Mucosa of rectum (tissue), 2 donors: ENCODE measurements around the gene OSER1.
"Not testable (repeated sequence)": the region's sequence is repeated elsewhere in the genome, so short reads cannot be mapped to it uniquely, and the experiment has no call there.

Experiments used
- H3K27ac ChIP-seq, 2 donors: one replicate each; pipeline ENCODE4 v1.7.0; 2013; ENCODE audit warnings: inconsistent platforms in 2 of 2, low read depth in 2 of 2, low read length in 2 of 2
- H3K27me3 ChIP-seq, 2 donors: one replicate each; pipeline ENCODE4 v1.7.0; 2013; ENCODE audit warnings: low read length in 2 of 2; ENCODE audit not compliant: control insufficient read depth in 2 of 2, insufficient read depth in 2 of 2
- H3K36me3 ChIP-seq, 2 donors: one replicate each; pipeline ENCODE4 v1.7.0; 2013; ENCODE audit warnings: low read length in 2 of 2; ENCODE audit not compliant: control insufficient read depth in 2 of 2, insufficient read depth in 2 of 2
- H3K4me1 ChIP-seq, 2 donors: one replicate each; pipeline ENCODE4 v1.7.0; 2013; ENCODE audit warnings: low read length in 2 of 2, mild to moderate bottlenecking in 1 of 2; ENCODE audit not compliant: control insufficient read depth in 2 of 2, insufficient read depth in 2 of 2
- H3K4me3 ChIP-seq, 2 donors: one replicate each; pipeline ENCODE4 v1.7.0; 2013; ENCODE audit warnings: low read length in 2 of 2
- H3K9ac ChIP-seq, 2 donors: one replicate each; pipeline ENCODE4 v1.7.0; 2013; ENCODE audit warnings: low read length in 2 of 2, low read depth in 1 of 2, mild to moderate bottlenecking in 1 of 2
- H3K9me3 ChIP-seq, 2 donors: one replicate each; pipeline ENCODE4 v1.7.0; 2013; ENCODE audit warnings: low read length in 2 of 2; ENCODE audit not compliant: control insufficient read depth in 2 of 2
- donor health status: healthy.
- donor health status: Normal muscosa, but diverticular disease.

Gene OSER1

DNA sequence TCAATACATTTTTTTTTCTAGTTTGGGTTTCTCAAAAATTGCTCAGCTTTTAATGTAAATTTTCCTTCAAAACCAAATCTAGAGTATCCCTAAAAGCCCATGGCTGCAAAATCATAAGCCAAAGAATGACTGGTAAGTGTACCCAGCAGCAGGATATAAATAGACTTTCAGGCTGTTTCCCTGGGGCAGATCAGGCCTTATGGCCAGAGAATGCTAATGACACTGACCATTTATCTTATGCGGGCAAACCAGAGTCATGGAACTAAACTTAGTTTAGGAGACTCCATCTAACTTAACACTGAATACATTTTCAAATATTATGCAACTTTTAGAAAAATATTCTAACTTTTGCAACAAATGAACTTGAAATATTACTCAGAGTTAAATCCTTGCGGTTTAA, 7.4 kb downstream of the OSER1 start:
- peaks cover 50 to 51% of the 10 kb centered on the region in 2 donors for H3K36me3 ChIP-seq
- H3K27ac ChIP-seq = no peak overlapping the region
- no peaks in the 10 kb centered on the region for H3K27me3 ChIP-seq
- H3K4me1 ChIP-seq = peaks cover 3 to 4% of the 10 kb centered on the region in 2 donors
- no peaks in the 10 kb centered on the region for H3K9me3 ChIP-seq
- H3K4me3 ChIP-seq = no peak overlapping the region
- no peak overlapping the region for H3K9ac ChIP-seq

DNA sequence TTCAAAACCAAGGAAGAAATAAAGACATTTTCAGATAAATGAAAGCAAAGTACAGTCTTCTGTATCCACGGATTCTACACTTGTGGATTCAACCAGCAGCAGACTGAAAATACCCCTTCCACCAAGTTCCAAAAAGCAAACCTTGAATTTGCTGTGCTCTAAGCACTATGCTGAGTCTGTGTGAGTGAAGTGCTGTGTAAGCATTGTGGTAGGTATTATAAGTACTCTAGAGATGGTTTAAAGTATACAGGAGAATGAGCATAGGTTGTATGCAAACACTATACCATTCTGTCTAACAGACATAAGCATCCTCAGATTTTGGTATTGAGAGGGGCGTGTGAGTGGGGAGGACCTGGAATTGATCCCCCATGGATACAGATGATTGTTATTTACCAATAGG, 9.6 kb downstream of the OSER1 start:
- no peak overlapping the region for H3K9ac ChIP-seq
- no peak overlapping the region for H3K4me3 ChIP-seq
- H3K9me3 ChIP-seq = no peaks in the 10 kb centered on the region
- H3K4me1 ChIP-seq = peaks cover 0 to 3% of the 10 kb centered on the region in 2 donors
- no peaks in the 10 kb centered on the region for H3K27me3 ChIP-seq
- peaks cover 63% of the 10 kb centered on the region in 2 donors for H3K36me3 ChIP-seq
- no peak overlapping the region for H3K27ac ChIP-seq

DNA sequence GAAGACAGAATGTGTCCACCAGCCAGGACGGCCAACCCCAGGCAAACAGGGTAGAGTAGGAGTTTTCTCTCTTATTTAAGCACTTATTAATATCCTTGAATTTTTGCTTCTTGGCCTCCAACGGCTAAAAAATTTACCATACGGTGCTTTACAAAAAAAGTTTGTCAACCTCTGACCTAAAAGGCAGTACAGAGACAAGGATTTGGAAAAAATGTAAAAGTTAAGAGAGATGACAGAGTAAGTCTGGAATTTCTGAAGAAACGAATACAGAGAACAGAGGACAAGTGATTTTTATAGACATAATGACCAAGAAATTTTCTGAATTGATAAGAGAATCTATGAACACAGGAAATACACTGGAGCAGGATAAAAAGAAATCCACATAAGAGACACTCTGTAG, 10.2 kb downstream of the OSER1 start:
- H3K36me3 ChIP-seq = peaks cover 59 to 63% of the 10 kb centered on the region in 2 donors
- H3K9ac ChIP-seq = no peak overlapping the region
- peaks cover 0 to 3% of the 10 kb centered on the region in 2 donors for H3K4me1 ChIP-seq
- no peak overlapping the region for H3K4me3 ChIP-seq
- H3K9me3 ChIP-seq = no peaks in the 10 kb centered on the region
- H3K27me3 ChIP-seq = no peaks in the 10 kb centered on the region
- H3K27ac ChIP-seq = no peak overlapping the region

DNA sequence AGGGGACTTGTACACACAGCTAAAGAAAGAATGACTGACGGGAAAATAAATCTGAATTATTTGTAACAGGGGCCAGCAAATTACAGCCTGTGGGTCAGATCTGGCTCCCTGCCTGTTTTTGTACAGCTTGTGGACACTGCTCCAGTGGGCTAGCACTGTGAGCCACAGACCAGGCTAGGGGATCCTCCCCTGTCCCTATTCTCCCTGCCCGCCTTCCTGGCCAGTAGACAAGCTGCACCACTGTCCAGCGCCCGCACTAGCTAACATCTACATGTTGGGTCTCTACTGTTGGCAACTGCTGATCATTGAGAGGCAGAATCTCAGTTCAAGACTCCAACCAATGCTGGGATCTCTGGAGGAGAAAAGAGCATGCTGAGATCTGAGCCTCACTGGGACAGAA, 10.7 kb downstream of the OSER1 start:
- no peak overlapping the region for H3K4me3 ChIP-seq
- no peak overlapping the region for H3K27ac ChIP-seq
- H3K27me3 ChIP-seq = no peaks in the 10 kb centered on the region
- peaks cover 57 to 63% of the 10 kb centered on the region in 2 donors for H3K36me3 ChIP-seq
- H3K9me3 ChIP-seq = no peaks in the 10 kb centered on the region
- peaks cover 0 to 3% of the 10 kb centered on the region in 2 donors for H3K4me1 ChIP-seq
- no peak overlapping the region for H3K9ac ChIP-seq

DNA sequence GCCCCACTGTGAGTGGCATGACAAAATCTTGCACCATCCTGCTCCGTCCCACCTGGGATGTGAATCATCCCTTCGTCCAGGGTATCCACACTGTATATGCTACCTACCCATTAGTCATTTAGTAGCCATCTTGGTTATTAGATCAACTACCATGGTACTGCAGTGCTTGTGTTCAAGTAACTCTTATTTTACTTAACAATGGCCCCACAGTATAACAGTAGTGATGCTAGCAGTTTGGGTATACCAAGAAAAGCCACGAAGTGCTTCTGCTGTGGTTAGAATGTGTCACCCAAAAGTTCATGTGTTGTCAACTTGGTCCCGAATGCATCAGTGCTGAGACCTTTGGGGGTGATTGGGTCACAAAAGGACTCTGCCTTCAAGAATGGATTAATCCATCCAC, 11.7 kb downstream of the OSER1 start:
- Histone ChIP-seq H3K36me3 (peaks cover 51 to 58% of the 10 kb centered on the region in 2 donors), H3K4me3 (no peak overlapping the region), H3K9ac (no peak overlapping the region), H3K9me3 (no peaks in the 10 kb centered on the region), H3K27me3 (no peaks in the 10 kb centered on the region), H3K27ac (no peak overlapping the region), H3K4me1 (no peaks in the 10 kb centered on the region)

DNA sequence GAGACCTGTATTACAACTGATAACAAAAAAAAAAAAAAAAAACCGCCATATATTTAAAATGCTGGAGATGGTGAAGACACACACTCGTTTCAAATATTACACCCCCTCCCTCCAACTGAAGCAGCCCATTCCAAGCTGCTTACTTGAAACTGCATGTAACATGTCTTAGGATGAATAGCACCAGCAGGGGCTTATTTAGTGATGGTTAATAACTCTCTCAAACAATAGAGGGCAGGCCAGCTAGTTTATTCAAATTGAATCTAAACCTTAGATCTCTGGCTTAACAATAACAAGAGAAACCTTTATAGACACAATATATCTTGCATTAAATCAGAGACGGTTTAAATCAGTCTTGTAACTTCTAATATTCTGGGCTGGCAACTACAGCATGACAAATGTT, 14.3 kb downstream of the OSER1 start:
- no peak overlapping the region for H3K27ac ChIP-seq
- H3K36me3 ChIP-seq = peaks cover 42 to 44% of the 10 kb centered on the region in 2 donors

DNA sequence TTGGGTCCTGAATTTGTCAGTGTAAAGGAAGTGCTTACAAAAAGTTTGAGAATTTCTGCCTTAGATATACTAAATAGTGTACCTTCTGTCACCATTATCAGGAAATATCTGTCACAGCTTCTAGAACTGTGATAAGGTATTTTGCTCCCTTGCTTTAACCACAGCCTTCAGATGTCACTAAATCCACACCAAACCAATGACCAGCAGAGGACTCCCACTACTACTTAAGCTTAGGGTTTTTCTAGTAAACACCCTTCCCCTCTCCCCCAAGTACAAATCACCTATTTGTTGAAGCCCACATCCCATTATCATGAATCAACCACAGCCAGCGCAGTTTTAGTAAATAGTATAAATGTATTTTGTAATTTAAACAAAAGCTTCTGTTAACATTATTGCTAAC, 15.0 kb downstream of the OSER1 start:
- H3K4me1 ChIP-seq = no peaks in the 10 kb centered on the region
- H3K27me3 ChIP-seq = no peaks in the 10 kb centered on the region
- no peak overlapping the region for H3K4me3 ChIP-seq
- no peak overlapping the region for H3K9ac ChIP-seq
- peaks cover 36 to 38% of the 10 kb centered on the region in 2 donors for H3K36me3 ChIP-seq
- no peak overlapping the region for H3K27ac ChIP-seq
- H3K9me3 ChIP-seq = no peaks in the 10 kb centered on the region

More for the DNA sequence above, 14.3 kb downstream of the OSER1 start:
- Histone ChIP-seq H3K4me1 (no peaks in the 10 kb centered on the region), H3K9me3 (no peaks in the 10 kb centered on the region), H3K4me3 (no peak overlapping the region), H3K27me3 (no peaks in the 10 kb centered on the region), H3K9ac (no peak overlapping the region)

DNA sequence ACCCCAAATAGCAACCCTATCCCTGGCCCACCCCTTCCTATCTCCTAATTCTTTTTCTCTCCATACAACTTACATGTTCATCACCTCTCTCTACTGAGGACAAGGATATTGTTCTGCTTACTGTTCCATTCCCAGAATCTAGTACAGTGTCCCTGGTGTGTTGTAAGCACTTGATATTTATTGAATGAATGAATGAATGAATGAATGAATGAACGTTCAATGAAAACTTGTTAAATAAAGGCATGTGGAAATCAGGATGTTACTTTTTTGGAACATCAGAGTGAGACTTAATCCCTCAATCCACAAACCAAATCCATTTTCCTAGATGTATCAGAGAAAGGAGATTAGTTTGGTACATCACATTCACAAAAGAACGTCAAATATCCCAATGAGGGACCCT, 16.8 kb downstream of the OSER1 start:
- H3K27ac ChIP-seq = no peak overlapping the region
- no peak overlapping the region for H3K4me3 ChIP-seq
- no peaks in the 10 kb centered on the region for H3K9me3 ChIP-seq
- peaks cover 18 to 21% of the 10 kb centered on the region in 2 donors for H3K36me3 ChIP-seq
- H3K4me1 ChIP-seq = no peaks in the 10 kb centered on the region
- no peaks in the 10 kb centered on the region for H3K27me3 ChIP-seq
- no peak overlapping the region for H3K9ac ChIP-seq

DNA sequence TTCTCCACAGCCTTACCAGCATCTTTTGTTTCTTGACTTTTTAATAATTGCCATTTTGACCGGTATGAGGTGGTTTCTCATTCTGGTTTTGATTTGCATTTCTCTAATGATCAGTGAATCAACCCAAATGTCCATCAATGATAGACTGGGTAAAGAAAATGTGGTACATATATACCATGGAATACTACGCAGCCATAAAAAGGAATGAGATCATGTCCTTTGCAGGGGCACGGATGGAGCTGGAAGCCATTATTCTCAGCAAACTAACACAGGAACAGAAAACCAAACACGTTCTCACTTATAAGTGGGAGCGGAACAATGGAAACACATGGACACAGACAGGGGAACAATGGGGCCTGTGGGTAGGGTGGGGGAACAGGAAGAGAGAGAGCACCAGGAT, 18.9 kb downstream of the OSER1 start:
- H3K9ac ChIP-seq, H3K4me3 ChIP-seq, H3K9me3 ChIP-seq, H3K27ac ChIP-seq, H3K27me3 ChIP-seq, H3K4me1 ChIP-seq, H3K36me3 ChIP-seq: not testable (repeated sequence)

DNA sequence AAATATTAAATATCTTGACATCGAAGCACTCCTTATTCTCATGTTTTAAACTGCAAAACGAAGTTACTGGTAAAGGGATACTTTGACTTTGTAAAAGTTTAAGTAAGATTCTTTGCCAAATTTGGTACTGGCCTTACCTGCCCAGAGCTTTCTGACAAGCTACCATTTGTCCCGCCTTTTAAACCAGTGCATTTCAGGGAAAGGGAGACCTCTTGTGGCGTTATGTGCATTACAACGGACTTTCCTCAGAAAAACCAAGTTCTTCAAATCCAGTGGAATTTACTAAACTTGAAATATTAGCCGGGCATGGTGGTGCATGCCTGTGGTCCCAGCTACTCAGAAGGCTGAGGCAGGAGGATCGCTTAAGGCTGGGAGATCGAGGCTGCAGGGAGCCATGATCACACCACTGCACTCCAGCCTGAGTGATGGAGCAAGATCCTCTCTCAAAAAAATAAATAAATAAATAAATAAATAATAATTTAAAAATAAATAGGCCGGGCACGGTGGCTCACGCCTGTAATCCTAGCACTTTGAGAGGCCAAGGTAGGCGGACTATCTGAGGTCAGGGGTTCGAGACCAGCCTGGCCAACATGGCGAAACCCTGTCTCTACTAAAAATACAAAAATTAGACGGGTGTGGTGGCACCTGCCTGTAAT, 20.2 kb downstream of the OSER1 start:
- H3K27me3 ChIP-seq, H3K9ac ChIP-seq, H3K36me3 ChIP-seq, H3K27ac ChIP-seq, H3K4me3 ChIP-seq, H3K9me3 ChIP-seq: not testable (repeated sequence)
- H3K4me1 ChIP-seq = peaks cover 4 to 10% of the 10 kb centered on the region in 2 donors
